ENCODE measurements around the gene FAM184B. TPM values are rescaled to one million over a fixed set of nuclear protein-coding genes. Genes with fewer than 3 reads are reported as not detected.
"Not testable (repeated sequence)": the region's sequence is repeated elsewhere in the genome, so short reads cannot be mapped to it uniquely, and the experiment has no call there.

FAM184B gene
- total and polyA plus RNA-seq, 8 donors, result 0.06 to 0.27 (median 0.18) TPM

DNA sequence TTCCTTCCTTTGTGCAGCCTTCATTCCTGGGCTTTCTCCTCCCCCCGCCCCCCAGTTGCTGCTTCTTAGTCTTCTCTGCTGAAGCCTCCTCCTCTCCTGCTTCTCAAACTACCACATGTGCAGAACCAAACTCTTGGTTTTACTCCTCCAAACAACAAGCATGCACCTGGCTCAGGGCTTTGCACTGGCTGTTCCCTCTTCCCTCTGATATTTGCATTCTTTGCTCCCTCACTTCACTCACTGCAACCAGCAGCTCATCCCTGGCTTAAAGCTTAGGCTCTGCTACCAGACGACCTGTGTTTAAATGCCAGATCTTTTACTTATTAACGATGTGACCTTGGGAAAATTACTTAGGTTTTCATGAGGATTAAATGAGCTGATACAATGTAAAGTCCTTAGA is 115.6 kb downstream of the FAM184B start:
- H3K36me3 ChIP-seq, result no peaks in the 10 kb centered on the region
- no peak overlapping the region for H3K27ac ChIP-seq
- DNase-seq, result no peak
- intact Hi-C loops (cut with DNase I), result no loop called here
- no peak overlapping the region for H3K4me3 ChIP-seq
- ATAC-seq, result no peak
- TF ChIP-seq, protein P1, sequence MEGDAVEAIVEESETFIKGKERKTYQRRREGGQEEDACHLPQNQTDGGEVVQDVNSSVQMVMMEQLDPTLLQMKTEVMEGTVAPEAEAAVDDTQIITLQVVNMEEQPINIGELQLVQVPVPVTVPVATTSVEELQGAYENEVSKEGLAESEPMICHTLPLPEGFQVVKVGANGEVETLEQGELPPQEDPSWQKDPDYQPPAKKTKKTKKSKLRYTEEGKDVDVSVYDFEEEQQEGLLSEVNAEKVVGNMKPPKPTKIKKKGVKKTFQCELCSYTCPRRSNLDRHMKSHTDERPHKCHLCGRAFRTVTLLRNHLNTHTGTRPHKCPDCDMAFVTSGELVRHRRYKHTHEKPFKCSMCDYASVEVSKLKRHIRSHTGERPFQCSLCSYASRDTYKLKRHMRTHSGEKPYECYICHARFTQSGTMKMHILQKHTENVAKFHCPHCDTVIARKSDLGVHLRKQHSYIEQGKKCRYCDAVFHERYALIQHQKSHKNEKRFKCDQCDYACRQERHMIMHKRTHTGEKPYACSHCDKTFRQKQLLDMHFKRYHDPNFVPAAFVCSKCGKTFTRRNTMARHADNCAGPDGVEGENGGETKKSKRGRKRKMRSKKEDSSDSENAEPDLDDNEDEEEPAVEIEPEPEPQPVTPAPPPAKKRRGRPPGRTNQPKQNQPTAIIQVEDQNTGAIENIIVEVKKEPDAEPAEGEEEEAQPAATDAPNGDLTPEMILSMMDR (IDR thresholded peaks at IDR 0.05), result no peak
- H3K4me1 ChIP-seq, result no peaks in the 10 kb centered on the region
- no peaks in the 10 kb centered on the region for H3K9me3 ChIP-seq
- H3K27me3 ChIP-seq, result no peaks in the 10 kb centered on the region

DNA sequence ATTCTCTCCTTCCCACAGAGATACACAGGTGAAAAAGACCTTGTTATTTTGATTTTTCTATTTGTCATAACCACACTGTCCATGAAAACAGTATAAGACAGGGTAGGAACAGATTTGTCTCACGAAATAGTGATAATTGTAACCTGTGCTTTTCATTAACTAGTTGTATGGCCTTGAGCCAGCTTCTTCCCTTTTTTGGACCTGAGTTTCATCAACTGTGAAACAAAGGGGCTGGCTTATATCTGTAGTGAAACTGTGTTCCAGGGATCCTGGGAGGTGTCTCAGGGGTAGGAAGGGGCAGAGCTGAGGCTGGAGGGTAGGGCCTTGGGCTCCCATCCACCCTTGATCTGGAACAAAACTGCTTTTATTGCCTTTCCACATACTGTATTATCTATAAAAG is 116.1 kb downstream of the FAM184B start:
- no peak overlapping the region for H3K27ac ChIP-seq
- intact Hi-C loops (cut with DNase I), result no loop called here
- no peaks in the 10 kb centered on the region for H3K4me1 ChIP-seq
- no peaks in the 10 kb centered on the region for H3K36me3 ChIP-seq
- no peaks in the 10 kb centered on the region for H3K27me3 ChIP-seq
- H3K9me3 ChIP-seq, result no peaks in the 10 kb centered on the region
- ATAC-seq (no peak), DNase-seq (no peak)
- no peak overlapping the region for H3K4me3 ChIP-seq
- TF ChIP-seq, protein P1 (IDR thresholded peaks at IDR 0.05), result no peak

DNA sequence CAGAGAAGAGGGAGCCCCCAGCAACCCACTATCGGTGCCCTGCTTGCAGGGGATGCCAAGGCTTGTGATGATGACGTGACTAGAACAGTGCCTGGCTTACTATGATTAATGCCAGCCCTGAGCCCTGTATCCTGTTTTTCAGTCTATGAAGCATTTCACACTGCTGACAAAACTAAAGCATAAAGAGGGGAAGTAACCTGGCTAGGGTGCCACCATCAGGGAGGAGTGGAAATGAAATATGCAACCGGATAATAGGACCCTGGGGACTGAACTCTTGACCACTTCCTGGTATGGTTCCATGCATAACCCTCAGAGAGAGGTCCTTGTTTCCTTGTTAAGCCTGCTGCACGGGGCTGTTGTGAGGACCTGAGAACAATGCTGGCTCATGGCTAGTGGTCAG is 116.7 kb downstream of the FAM184B start:
- ATAC-seq, result no peak
- Histone ChIP-seq H3K27ac (no peak overlapping the region), H3K4me3 (no peak overlapping the region), H3K36me3 (no peaks in the 10 kb centered on the region), H3K9me3 (no peaks in the 10 kb centered on the region), H3K27me3 (no peaks in the 10 kb centered on the region), H3K4me1 (no peaks in the 10 kb centered on the region)
- TF ChIP-seq, protein P1 (IDR thresholded peaks at IDR 0.05), result no peak
- intact Hi-C loops (cut with DNase I), result no loop called here
- DNase-seq, result no peak

DNA sequence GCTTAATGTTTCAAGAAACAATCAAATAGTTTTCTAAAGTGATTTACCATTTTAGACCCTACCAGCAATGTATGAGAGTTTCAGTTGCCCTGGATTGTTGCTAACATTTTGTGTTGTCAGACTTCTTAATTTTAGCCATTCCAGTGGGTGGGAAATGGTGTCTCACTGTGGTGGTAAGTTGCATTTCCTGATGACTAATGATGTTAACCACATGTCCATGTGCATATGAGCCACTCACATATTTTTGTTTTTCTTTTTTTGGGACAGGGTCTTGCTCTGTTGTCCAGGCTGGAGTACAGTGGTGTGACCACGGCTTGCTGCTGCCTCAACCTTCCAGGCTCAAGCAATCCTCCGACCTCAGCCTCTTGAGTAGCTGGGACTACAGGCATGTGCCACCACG is 118.7 kb downstream of the FAM184B start:
- no peak for ATAC-seq
- H3K4me1 ChIP-seq, result no peaks in the 10 kb centered on the region
- TF ChIP-seq, protein P1 (IDR thresholded peaks at IDR 0.05), result no peak
- no peak for DNase-seq
- intact Hi-C loops (cut with DNase I), result no loop called here
- no peak overlapping the region for H3K27ac ChIP-seq
- H3K36me3 ChIP-seq, result no peaks in the 10 kb centered on the region
- H3K9me3 ChIP-seq, result no peaks in the 10 kb centered on the region
- H3K4me3 ChIP-seq, result no peak overlapping the region
- H3K27me3 ChIP-seq, result no peaks in the 10 kb centered on the region

DNA sequence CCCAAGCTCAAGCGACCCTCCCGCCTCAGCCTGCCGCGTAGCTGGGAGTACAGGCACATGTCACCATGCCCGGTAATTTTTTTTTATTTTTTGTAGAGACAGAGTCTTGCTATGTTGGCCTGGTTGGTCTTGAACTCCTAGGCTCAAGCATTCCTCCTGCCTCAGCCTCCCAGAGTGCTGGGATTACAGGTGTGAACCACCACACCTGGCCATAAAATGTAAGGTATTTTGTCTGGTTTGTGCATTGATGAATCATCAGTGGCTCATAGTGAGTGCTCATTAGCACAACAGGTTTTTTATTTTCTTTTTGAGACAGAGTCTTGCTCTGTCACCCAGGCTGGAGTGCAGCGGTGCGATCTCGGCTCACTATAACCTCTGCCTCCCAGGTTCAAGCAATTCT is 122.2 kb downstream of the FAM184B start:
- H3K9me3 ChIP-seq; ATAC-seq; H3K36me3 ChIP-seq; H3K27me3 ChIP-seq; DNase-seq; H3K4me1 ChIP-seq; H3K27ac ChIP-seq; H3K4me3 ChIP-seq; intact Hi-C loops (cut with DNase I): not testable (repeated sequence)

DNA sequence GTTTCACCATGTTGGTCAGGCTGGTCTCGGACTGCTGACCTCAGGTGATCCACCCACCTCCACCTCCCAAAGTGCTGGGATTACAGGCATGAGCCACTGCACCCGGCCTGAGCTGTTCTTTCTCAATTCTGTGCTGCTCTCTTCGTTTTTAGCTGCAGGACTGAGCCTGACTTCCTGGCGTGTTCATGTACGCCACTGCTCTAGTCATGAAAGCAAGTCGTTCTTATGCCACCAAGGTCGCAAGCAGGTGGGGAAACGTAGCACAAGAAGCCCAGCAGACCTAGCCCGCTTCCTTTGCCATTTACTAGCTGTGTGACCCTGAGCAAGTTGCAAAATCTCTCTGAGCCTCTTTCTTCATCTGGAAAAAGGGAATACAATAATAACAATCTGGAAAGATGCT is 123.6 kb downstream of the FAM184B start:
- ATAC-seq (no peak), DNase-seq (no peak)
- intact Hi-C loops (cut with DNase I), result no loop called here
- TF ChIP-seq, protein P1 (IDR thresholded peaks at IDR 0.05), result no peak
- Histone ChIP-seq H3K27me3 (no peaks in the 10 kb centered on the region), H3K4me1 (no peaks in the 10 kb centered on the region), H3K9me3 (no peaks in the 10 kb centered on the region), H3K4me3 (no peak overlapping the region), H3K36me3 (no peaks in the 10 kb centered on the region), H3K27ac (no peak overlapping the region)

Measured in left lung (tissue), 10 donors.